ENCODE measurements around the gene TMEM38A.

The TMEM38A gene

GRCh38 chr19:16660763-16661479 lies at the start of gene TMEM38A:
Gene TMEM38A (plus strand): TSS chr19:16661139. CDS start chr19:16661218, 79 bp downstream.
- in situ Hi-C loops (cut with MboI; ENCODE audit: low sequenced_read_pairs), result no loop called here

GRCh38 chr19:16612636-16613035 lies 48.3 kb upstream of the TMEM38A start:
- in situ Hi-C loops (cut with MboI; ENCODE audit: low sequenced_read_pairs), result no loop called here

- in situ Hi-C loops (cut with MboI; ENCODE audit: low sequenced_read_pairs), result no loop called here
Measured at GRCh38 chr19:16613841-16614240, 47.1 kb upstream of the TMEM38A start.

- in situ Hi-C loops (cut with MboI; ENCODE audit: low sequenced_read_pairs), result no loop called here
Measured at GRCh38 chr19:16614941-16615340, 46.0 kb upstream of the TMEM38A start.

- in situ Hi-C loops (cut with MboI; ENCODE audit: low sequenced_read_pairs), result no loop called here
Measured at GRCh38 chr19:16615808-16616207, 45.1 kb upstream of the TMEM38A start.

GRCh38 chr19:16618248-16618647 lies 42.7 kb upstream of the TMEM38A start:
- in situ Hi-C loops (cut with MboI; ENCODE audit: low sequenced_read_pairs), result no loop called here

GRCh38 chr19:16619457-16619856 lies 41.5 kb upstream of the TMEM38A start:
- in situ Hi-C loops (cut with MboI; ENCODE audit: low sequenced_read_pairs), result no loop called here

GRCh38 chr19:16620018-16620417 lies 40.9 kb upstream of the TMEM38A start:
- in situ Hi-C loops (cut with MboI; ENCODE audit: low sequenced_read_pairs), result no loop called here

GRCh38 chr19:16620584-16620983 lies 40.4 kb upstream of the TMEM38A start:
- in situ Hi-C loops (cut with MboI; ENCODE audit: low sequenced_read_pairs), result no loop called here

GRCh38 chr19:16621165-16621800 lies 39.7 kb upstream of the TMEM38A start:
- in situ Hi-C loops (cut with MboI; ENCODE audit: low sequenced_read_pairs), result no loop called here

- in situ Hi-C loops (cut with MboI; ENCODE audit: low sequenced_read_pairs), result no loop called here
Measured at GRCh38 chr19:16623066-16623465, 37.9 kb upstream of the TMEM38A start.

GRCh38 chr19:16623576-16623975 lies 37.4 kb upstream of the TMEM38A start:
- in situ Hi-C loops (cut with MboI; ENCODE audit: low sequenced_read_pairs), result no loop called here

GRCh38 chr19:16624236-16624635 lies 36.7 kb upstream of the TMEM38A start:
- in situ Hi-C loops (cut with MboI; ENCODE audit: low sequenced_read_pairs), result no loop called here

GRCh38 chr19:16625163-16625958 lies 35.6 kb upstream of the TMEM38A start:
- in situ Hi-C loops (cut with MboI; ENCODE audit: low sequenced_read_pairs), result no loop called here

- in situ Hi-C loops (cut with MboI; ENCODE audit: low sequenced_read_pairs), result no loop called here
Measured at GRCh38 chr19:16626796-16627192, 34.1 kb upstream of the TMEM38A start.

- in situ Hi-C loops (cut with MboI; ENCODE audit: low sequenced_read_pairs), result no loop called here
Measured at GRCh38 chr19:16627193-16627927, 33.6 kb upstream of the TMEM38A start.

GRCh38 chr19:16627928-16628182 lies 33.1 kb upstream of the TMEM38A start:
- in situ Hi-C loops (cut with MboI; ENCODE audit: low sequenced_read_pairs), result no loop called here

- in situ Hi-C loops (cut with MboI; ENCODE audit: low sequenced_read_pairs), result no loop called here
Measured at GRCh38 chr19:16628183-16628983, 32.6 kb upstream of the TMEM38A start, which contains the start of gene MED26. Gene MED26 (minus strand): TSS chr19:16628204. CDS start chr19:16627943, 261 bp downstream.

GRCh38 chr19:16628984-16629691 lies 31.8 kb upstream of the TMEM38A start:
- in situ Hi-C loops (cut with MboI; ENCODE audit: low sequenced_read_pairs), result no loop called here

GRCh38 chr19:16631465-16631864 lies 29.5 kb upstream of the TMEM38A start:
- in situ Hi-C loops (cut with MboI; ENCODE audit: low sequenced_read_pairs), result no loop called here

Measured in HL-60/S4 treated with phorbol 12-myristate 13-acetate at 8.2 ng/mL for 4 days and 3 days (cell line).